Measurements from ENCODE around the gene SNU13.
"Not testable (repeated sequence)": the region's sequence is repeated elsewhere in the genome, so short reads cannot be mapped to it uniquely, and the experiment has no call there.

Gene SNU13

DNA sequence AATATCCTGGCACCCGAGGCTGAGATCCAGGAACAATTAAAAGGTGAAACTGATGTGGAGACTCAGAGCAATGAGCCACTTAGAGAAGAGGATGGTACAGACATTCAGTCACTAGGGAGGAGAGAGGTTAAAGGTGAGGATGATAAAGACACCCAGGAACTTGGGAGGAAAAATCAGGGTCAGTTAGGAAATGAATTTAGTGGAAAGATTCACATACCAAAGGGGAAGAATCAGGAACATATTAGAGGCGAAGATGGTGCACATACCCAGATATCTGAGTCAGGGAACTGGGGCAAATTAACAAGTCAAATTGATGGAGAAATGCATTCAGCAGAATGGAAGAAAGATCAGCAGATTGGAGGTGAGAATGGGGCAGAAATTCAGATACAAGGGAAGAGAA is 6.5 kb upstream of the SNU13 start:
- no peak for DNase-seq (ENCODE audit: low read depth)
- TF ChIP-seq, protein P1, sequence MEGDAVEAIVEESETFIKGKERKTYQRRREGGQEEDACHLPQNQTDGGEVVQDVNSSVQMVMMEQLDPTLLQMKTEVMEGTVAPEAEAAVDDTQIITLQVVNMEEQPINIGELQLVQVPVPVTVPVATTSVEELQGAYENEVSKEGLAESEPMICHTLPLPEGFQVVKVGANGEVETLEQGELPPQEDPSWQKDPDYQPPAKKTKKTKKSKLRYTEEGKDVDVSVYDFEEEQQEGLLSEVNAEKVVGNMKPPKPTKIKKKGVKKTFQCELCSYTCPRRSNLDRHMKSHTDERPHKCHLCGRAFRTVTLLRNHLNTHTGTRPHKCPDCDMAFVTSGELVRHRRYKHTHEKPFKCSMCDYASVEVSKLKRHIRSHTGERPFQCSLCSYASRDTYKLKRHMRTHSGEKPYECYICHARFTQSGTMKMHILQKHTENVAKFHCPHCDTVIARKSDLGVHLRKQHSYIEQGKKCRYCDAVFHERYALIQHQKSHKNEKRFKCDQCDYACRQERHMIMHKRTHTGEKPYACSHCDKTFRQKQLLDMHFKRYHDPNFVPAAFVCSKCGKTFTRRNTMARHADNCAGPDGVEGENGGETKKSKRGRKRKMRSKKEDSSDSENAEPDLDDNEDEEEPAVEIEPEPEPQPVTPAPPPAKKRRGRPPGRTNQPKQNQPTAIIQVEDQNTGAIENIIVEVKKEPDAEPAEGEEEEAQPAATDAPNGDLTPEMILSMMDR (IDR thresholded peaks at IDR 0.05; ENCODE audit: control insufficient read depth, extremely low read depth, insufficient read depth): no peak
- H3K4me3 ChIP-seq (ENCODE audit: low read depth, low read length): no peak overlapping the region

DNA sequence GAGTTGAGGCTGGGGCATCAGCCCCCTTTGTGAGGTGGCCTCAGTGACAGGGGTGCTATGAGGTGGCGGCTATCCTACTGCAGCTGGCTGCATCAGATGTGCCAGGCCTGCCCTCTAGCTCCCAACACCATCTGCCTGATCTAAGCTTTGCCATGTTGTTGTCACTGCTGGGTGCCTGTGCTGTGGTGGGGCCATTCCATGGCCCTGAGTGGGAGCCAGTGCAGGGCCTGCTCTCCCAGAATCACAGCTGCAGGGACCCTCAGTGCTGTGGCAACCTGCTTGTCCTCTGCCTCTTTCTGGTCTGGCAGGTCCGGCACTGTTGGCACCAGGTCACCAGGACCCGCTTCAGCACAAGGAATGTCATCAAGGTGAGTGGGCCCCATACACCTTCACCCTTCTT is 1.8 kb upstream of the SNU13 start:
- DNase-seq (ENCODE audit: low read depth): no peak
- TF ChIP-seq, protein P1 (IDR thresholded peaks at IDR 0.05; ENCODE audit: control insufficient read depth, extremely low read depth, insufficient read depth): no peak
- no peak overlapping the region for H3K4me3 ChIP-seq (ENCODE audit: low read depth, low read length)

DNA sequence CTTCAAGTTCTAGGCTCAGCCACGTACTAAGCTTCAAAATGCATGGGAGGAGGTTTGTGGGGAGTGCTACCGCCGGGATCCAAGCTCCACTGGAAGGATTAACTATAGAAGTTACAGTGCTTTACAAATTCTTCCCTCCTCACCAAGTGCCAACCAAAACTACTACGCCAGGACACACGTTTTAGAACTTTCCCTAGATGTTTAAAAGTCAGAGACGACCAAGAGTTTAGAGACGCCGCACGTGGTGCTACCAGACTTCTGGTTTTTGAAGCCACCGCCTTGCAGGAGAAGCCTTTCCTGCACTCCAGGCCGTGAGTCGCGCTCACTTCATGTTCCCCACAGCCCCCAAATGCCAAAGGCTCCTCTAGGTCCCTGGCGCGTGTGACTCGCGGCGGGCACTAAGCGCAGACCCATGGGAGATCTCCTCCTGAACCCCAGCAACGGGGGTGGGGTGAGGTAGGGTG is 734 bp downstream of the SNU13 start:
- H3K4me3 ChIP-seq (ENCODE audit: low read depth, low read length): peak overlapping the region; percentile 92
- TF ChIP-seq, protein P1 (IDR thresholded peaks at IDR 0.05; ENCODE audit: control insufficient read depth, extremely low read depth, insufficient read depth): no peak
- no peak for DNase-seq (ENCODE audit: low read depth)

DNA sequence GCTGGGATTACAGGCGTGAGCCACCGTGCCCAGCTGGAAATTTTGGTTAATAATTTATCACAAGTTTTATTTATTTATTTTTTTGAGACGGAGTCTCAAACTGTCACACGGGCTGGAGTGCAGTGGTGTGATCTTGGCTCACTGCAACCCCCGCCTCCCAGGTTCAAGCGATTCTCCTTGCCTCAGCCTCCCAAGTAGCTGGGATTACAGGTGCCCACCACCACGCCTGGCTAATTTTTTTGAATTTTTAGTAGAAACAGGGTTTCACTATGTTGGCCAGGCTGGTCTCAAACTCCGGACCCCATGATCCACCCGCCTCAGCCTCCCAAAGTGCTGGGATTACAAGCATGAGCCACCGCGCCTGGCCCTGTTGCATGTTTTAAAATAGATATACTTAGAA is 1.8 kb downstream of the SNU13 start:
- peak overlapping the region; percentile 92 for H3K4me3 ChIP-seq (ENCODE audit: low read depth, low read length)
- not testable (repeated sequence) for DNase-seq (ENCODE audit: low read depth)

DNA sequence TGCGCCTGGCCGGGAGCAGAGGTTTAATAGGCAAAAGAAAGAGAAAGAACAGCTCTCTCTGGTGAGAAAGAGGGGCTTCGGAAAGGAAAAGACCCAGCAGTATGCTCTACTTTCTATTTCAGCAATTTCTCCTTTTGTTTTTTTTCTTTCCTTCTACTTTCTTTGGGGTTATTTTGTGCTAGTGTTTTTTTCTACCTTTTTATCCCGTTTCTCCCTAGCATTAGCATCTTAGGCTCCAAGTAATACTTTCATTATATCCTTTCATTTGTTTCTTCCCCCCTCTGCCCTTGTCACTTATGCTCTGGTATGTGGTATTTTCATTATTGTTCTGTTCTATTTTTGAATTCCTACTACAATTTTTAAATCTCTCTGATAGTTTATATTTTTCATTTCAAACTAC is 4.5 kb downstream of the SNU13 start:
- TF ChIP-seq, protein P1 (IDR thresholded peaks at IDR 0.05; ENCODE audit: control insufficient read depth, extremely low read depth, insufficient read depth): no peak
- no peak overlapping the region for H3K4me3 ChIP-seq (ENCODE audit: low read depth, low read length)
- no peak for DNase-seq (ENCODE audit: low read depth)

DNA sequence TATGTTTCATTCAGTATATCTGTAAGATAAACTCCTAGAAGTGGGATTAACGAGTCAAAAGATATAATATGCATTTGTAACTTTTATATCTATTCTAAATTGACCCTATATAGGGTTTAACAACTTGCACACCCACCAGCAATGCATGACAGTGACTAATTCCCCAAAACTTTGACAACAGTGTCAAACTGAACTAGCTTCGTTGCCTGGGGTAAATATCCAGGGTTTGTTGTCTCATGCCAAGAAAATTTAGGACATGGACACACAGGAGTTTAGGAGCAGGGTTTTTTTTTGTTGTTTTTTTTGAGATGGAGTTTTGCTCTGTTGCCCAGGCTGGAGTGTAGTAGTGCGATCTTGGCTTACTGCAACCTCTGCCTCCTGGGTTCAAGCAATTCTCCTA is 5.1 kb downstream of the SNU13 start:
- no peak for DNase-seq (ENCODE audit: low read depth)
- TF ChIP-seq, protein P1 (IDR thresholded peaks at IDR 0.05; ENCODE audit: control insufficient read depth, extremely low read depth, insufficient read depth): no peak
- H3K4me3 ChIP-seq (ENCODE audit: low read depth, low read length): no peak overlapping the region

DNA sequence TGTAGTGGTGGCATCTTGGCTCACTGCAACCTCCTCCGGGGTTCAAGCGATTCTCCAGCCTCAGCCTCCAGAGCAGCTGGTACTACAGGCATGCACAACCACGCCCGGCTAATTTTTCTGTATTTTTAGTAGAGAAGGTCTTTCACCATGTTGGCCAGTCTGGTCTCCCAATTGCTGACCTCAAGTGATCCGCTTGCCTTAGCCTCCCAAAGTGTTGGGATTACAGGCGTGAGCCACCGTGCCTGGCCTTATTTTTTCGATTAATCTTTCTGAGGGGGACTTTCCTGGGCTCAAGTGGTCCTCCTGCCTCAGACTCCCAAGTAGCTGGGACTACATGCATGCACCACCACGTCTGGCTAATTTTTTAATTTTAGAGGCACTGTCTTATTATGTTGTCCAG is 5.6 kb downstream of the SNU13 start:
- DNase-seq (ENCODE audit: low read depth): no peak
- peak overlapping the region; percentile 74 for H3K4me3 ChIP-seq (ENCODE audit: low read depth, low read length)
- TF ChIP-seq, protein P1 (IDR thresholded peaks at IDR 0.05; ENCODE audit: control insufficient read depth, extremely low read depth, insufficient read depth): no peak

Data from LNCaP clone FGC (cell line).